Measurements from ENCODE around the gene PLCL1. TPM values are rescaled to one million over a fixed set of nuclear protein-coding genes. Genes with fewer than 3 reads are reported as not detected.
"Not testable (repeated sequence)": the region's sequence is repeated elsewhere in the genome, so short reads cannot be mapped to it uniquely, and the experiment has no call there.

Gene PLCL1
- total RNA-seq, 1 donor from 2014 or later: 96.2 TPM

GRCh38 chr2:197804758-197805714, 643 bp downstream of the PLCL1 start:
- DNase-seq (ENCODE audit: missing footprints): peak; percentile 74
- peak; percentile 16 for ATAC-seq
- intact Hi-C loops (cut with DNase I): loop anchor here (1.0 to 5.0 kb wide), 4 partner anchors 42 to 252 kb away; no protein-coding TSS in a partner anchor

- no peak for DNase-seq (ENCODE audit: missing footprints)
- intact Hi-C loops (cut with DNase I): loop anchor here (5.0 kb wide), 2 partner anchors 41 to 91 kb away; no protein-coding TSS in a partner anchor
- no peak for ATAC-seq
Measured at GRCh38 chr2:197805715-197806633, 1.6 kb downstream of the PLCL1 start.

- DNase-seq (ENCODE audit: missing footprints) (no peak), ATAC-seq (no peak)
- intact Hi-C loops (cut with DNase I): loop anchor here (5.0 kb wide), 2 partner anchors 38 to 88 kb away; no protein-coding TSS in a partner anchor
Measured at GRCh38 chr2:197809064-197809463, 4.7 kb downstream of the PLCL1 start.

GRCh38 chr2:197810016-197810415, 5.6 kb downstream of the PLCL1 start:
- DNase-seq (ENCODE audit: missing footprints): no peak
- no peak for ATAC-seq
- intact Hi-C loops (cut with DNase I): no loop called here

GRCh38 chr2:197810491-197810890, 6.1 kb downstream of the PLCL1 start:
- intact Hi-C loops (cut with DNase I): no loop called here
- DNase-seq (ENCODE audit: missing footprints) (no peak), ATAC-seq (no peak)

- ATAC-seq: no peak
- intact Hi-C loops (cut with DNase I): no loop called here
Measured at GRCh38 chr2:197813093-197813787, 8.8 kb downstream of the PLCL1 start.

DNA sequence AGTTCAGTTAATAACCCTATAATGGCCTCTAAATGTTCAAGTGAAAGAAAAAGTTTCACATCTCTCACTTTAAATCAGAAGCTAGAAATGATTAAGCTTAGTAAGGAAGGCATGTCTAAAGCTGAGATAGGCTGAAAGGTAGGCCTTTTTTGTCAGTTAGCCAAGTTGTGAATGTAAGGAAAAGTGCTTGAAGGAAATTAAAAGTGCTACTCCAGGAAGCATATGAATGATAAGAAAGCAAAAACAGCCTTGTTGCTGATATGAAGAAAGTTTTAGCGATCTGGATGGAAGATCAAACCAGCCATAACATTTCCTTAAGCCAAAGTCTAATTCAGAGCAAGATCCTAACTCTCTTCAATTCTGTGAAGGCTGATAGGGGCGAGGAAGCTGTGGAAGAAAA, 10.1 kb downstream of the PLCL1 start:
- intact Hi-C loops (cut with DNase I): no loop called here
- DNase-seq (ENCODE audit: missing footprints): no peak
- ATAC-seq: no peak

More at GRCh38 chr2:197813093-197813787, 8.8 kb downstream of the PLCL1 start:
- no peak for DNase-seq (ENCODE audit: missing footprints)

- intact Hi-C loops (cut with DNase I): no loop called here
- ATAC-seq: no peak
- no peak for DNase-seq (ENCODE audit: missing footprints)
Measured at GRCh38 chr2:197821550-197822289, 17.3 kb downstream of the PLCL1 start.

- ATAC-seq (no peak), DNase-seq (ENCODE audit: missing footprints) (no peak)
- intact Hi-C loops (cut with DNase I): no loop called here
Measured at GRCh38 chr2:197822333-197822732, 17.9 kb downstream of the PLCL1 start.

DNA sequence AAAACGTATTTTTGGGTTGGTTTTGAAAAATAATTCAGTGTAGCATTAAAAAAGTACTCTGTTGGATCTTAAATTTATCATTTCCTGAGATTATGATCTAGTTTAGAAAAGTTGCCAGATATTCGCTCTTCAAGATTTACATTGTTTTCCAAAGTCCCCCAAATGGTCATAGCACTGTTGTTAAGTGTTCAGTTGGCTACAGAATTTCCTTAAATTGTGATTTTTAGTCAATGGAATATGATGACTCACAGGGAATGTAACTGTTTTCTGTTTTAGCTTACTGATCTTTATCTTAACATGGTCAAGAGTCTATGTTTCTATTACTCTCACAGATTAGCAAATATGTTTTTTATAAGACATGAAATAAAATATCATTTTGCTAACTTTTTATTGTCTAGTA, 23.2 kb downstream of the PLCL1 start:
- DNase-seq (ENCODE audit: missing footprints) (no peak), ATAC-seq (no peak)
- intact Hi-C loops (cut with DNase I): no loop called here

GRCh38 chr2:197828464-197829135, 24.2 kb downstream of the PLCL1 start:
- DNase-seq (ENCODE audit: missing footprints): no peak
- ATAC-seq: no peak
- intact Hi-C loops (cut with DNase I): no loop called here

GRCh38 chr2:197834771-197835170, 30.4 kb downstream of the PLCL1 start:
- ATAC-seq; DNase-seq (ENCODE audit: missing footprints); intact Hi-C loops (cut with DNase I): not testable (repeated sequence)

DNA sequence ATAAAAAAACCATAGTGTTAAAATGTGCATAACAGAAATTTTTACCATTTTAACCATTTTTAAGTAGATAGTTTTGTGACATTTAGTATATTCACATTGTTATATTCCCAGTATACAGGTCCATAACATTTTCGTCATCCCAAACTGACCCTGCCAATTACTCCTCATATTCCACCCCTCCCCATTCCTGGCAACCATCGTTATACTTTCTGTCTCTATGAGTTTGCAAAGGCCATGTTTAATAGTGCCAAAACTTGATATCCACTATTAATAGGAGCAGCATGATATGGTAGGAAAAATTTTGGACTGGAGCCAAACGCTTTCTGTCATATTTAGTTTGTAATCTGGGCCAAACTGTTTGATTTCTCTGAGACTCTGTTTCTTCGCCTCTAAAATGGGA, 30.9 kb downstream of the PLCL1 start:
- ATAC-seq (peak; percentile 79), DNase-seq (ENCODE audit: missing footprints) (no peak)
- intact Hi-C loops (cut with DNase I): no loop called here

GRCh38 chr2:197838036-197838435, 33.6 kb downstream of the PLCL1 start:
- DNase-seq (ENCODE audit: missing footprints) (no peak), ATAC-seq (peak; percentile 78)
- intact Hi-C loops (cut with DNase I): no loop called here

- ATAC-seq (peak; percentile 40), DNase-seq (ENCODE audit: missing footprints) (no peak)
- intact Hi-C loops (cut with DNase I): no loop called here
Measured at GRCh38 chr2:197838579-197838978, 34.2 kb downstream of the PLCL1 start.

DNA sequence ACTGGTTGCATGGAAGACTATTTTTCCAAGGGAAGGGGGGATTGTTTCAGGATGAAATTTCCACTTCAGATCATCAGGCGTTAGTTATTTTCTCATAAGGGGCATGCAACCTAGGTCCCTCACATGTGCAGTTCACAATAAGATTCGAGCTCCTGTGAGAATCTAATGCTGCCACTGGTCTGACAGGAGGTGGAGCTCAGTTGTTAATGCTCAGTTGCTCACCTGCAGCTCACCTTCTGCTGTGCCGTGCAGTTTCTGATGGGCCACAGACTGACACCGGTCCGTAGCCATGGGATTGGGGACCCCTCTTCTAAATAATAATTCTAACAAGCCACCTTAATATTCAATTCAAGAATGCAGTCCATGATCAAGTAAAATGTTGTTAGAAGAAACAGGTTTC, 34.9 kb downstream of the PLCL1 start:
- ATAC-seq (no peak), DNase-seq (ENCODE audit: missing footprints) (no peak)
- intact Hi-C loops (cut with DNase I): no loop called here

DNA sequence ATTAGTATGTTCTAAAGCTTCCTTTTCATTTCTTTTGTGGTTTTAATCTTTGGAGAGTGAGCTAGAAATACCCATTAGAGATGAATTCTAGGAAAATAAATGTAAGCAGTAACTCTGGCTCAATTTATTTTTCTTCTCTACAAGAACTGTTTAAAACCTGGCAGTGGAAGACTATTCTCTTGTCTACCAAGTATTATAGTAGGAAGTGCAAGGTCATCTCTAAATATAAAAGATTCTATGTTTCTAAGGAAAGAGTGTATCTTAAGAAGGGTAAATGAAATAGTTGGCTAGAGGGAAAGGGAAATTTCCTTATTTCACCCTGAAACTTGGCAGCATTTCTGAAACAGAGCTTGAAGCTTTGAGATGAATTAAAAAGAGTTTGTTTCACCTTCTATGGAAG, 35.5 kb downstream of the PLCL1 start:
- ATAC-seq (no peak), DNase-seq (ENCODE audit: missing footprints) (no peak)
- intact Hi-C loops (cut with DNase I): no loop called here

Measured in Right ventricle myocardium inferior (tissue), 1 donor.